Measurements from ENCODE around the gene HNRNPA0.

DNA sequence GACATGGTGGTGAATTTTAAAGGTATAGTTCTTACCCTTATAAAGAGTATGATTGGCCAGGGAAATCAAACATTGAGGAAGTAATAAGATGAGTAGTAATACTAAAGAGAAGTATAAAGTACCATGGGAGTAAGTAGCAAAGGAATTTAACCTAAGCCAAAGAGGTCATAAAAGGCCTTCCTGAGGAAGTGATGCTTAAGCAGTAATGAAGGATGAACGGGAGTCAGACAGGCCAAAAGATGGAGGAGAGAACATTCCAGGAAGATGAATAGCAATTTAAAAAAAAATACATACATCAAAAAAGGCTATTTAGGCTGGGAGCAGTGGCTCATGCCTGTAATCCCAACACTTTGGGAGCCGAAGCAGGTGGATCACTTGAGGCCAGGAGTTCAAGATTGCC lies 47.3 kb downstream of the HNRNPA0 start:
- TF ChIP-seq POLR2AphosphoS5 (IDR thresholded peaks at IDR 0.05; ENCODE audit: low read depth, low read length) (no peak), CTCF (IDR thresholded peaks at IDR 0.05) (no peak), SIN3A (IDR thresholded peaks at IDR 0.05; ENCODE audit: borderline replicate concordance, insufficient read depth, low read depth, low read length) (no peak), TCF7L2 (IDR thresholded peaks at IDR 0.05; ENCODE audit: low read depth, low read length) (no peak)
- TF ChIP-seq, protein P1, sequence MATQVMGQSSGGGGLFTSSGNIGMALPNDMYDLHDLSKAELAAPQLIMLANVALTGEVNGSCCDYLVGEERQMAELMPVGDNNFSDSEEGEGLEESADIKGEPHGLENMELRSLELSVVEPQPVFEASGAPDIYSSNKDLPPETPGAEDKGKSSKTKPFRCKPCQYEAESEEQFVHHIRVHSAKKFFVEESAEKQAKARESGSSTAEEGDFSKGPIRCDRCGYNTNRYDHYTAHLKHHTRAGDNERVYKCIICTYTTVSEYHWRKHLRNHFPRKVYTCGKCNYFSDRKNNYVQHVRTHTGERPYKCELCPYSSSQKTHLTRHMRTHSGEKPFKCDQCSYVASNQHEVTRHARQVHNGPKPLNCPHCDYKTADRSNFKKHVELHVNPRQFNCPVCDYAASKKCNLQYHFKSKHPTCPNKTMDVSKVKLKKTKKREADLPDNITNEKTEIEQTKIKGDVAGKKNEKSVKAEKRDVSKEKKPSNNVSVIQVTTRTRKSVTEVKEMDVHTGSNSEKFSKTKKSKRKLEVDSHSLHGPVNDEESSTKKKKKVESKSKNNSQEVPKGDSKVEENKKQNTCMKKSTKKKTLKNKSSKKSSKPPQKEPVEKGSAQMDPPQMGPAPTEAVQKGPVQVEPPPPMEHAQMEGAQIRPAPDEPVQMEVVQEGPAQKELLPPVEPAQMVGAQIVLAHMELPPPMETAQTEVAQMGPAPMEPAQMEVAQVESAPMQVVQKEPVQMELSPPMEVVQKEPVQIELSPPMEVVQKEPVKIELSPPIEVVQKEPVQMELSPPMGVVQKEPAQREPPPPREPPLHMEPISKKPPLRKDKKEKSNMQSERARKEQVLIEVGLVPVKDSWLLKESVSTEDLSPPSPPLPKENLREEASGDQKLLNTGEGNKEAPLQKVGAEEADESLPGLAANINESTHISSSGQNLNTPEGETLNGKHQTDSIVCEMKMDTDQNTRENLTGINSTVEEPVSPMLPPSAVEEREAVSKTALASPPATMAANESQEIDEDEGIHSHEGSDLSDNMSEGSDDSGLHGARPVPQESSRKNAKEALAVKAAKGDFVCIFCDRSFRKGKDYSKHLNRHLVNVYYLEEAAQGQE (IDR thresholded peaks at IDR 0.05; ENCODE audit: insufficient read depth in 1 of 2, low read depth in 2 of 2, low read length in 1 of 2): no peak

Measured in Panc1 (cell line).